ENCODE measurements around the gene TOMM20. TPM values are rescaled to one million over a fixed set of nuclear protein-coding genes. Genes with fewer than 3 reads are reported as not detected.
"Not testable (repeated sequence)": the region's sequence is repeated elsewhere in the genome, so short reads cannot be mapped to it uniquely, and the experiment has no call there.

Gene TOMM20
- total RNA-seq, 1 experiment from 2014 or later: 101 TPM

DNA sequence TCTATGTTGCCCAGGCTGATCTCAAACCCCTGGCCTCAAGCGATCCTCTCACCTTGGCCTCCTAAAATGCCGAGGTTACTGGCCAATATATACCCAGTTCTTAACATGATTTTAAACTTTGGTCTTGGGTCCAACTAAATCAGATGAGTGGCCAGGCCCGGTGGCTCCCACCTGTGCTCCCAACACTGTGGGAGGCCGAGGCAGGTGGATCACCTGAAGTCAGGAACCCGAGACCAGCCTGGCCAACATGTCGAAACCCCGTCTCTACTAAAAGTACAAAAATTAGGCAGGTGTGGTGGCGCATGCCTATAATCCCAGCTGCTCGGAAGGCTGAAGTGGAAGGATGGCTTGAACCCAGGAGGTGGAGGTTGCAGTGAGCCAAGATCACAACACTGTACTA is 29.6 kb downstream of the TOMM20 start:
- in situ Hi-C loops (cut with HindIII; ENCODE audit: low pct_unique_long_range_greater_than_20kb, low sequenced_read_pairs): no loop called here
- POLR2A ChIA-PET: no interaction called here
- H3K27me3 ChIP-seq (ENCODE audit: control insufficient read depth, insufficient read depth, low read length): no peaks in the 10 kb centered on the region

DNA sequence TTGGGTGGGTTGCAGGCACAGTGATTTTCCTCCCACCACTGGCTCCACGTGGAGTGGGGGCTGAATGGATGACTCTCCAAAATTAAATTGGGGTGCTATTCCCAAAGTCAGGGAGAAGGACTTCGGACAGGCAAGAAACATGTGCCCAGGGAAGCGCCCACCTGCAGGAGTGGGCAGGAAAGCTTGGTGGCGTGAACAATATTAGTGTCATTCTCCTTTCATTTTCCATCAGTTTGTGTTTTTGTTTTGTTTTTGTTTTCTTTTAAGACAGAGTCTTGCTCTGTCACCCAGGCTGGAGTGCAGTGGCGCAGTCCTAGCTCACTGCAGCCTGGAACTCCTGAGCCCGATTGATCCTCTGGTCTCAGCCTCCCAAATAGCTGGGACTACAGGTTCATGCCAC is 30.1 kb downstream of the TOMM20 start:
- in situ Hi-C loops (cut with HindIII; ENCODE audit: low pct_unique_long_range_greater_than_20kb, low sequenced_read_pairs): no loop called here
- ChIA-PET POLR2A (no interaction called here), CTCF (no interaction called here)
- no peak overlapping the region for H3K27ac ChIP-seq (ENCODE audit: low read length)
- H3K36me3 ChIP-seq (ENCODE audit: control insufficient read depth, insufficient read depth, low read length): no peaks in the 10 kb centered on the region
- no peak overlapping the region for H3K4me3 ChIP-seq (ENCODE audit: low read depth in 2 of 2, low read length in 2 of 2)
- TF ChIP-seq TCF7L2 (IDR thresholded peaks at IDR 0.05; ENCODE audit: low read depth, low read length): no peak
- ATAC-seq (no peak), DNase-seq (ENCODE audit: low read depth, low spot score) (no peak)
- H3K27me3 ChIP-seq (ENCODE audit: control insufficient read depth, insufficient read depth, low read length): no peaks in the 10 kb centered on the region
- BruUV-seq (replicated peaks): no TSS peak
- H3K9me3 ChIP-seq (ENCODE audit: control insufficient read depth, insufficient read depth, low read depth, low read length): no peaks in the 10 kb centered on the region
- intact Hi-C loops (cut with micrococcal nuclease; ENCODE audit: unreplicated experiment): no loop called here
- peaks cover 10% of the 10 kb centered on the region for H3K4me1 ChIP-seq (ENCODE audit: control insufficient read depth, insufficient read depth, low read length)

More for the DNA sequence above, 29.6 kb downstream of the TOMM20 start:
- CTCF ChIA-PET: no interaction called here
- no peaks in the 10 kb centered on the region for H3K36me3 ChIP-seq (ENCODE audit: control insufficient read depth, insufficient read depth, low read length)
- intact Hi-C loops (cut with micrococcal nuclease; ENCODE audit: unreplicated experiment): no loop called here
- H3K4me3 ChIP-seq (ENCODE audit: low read depth in 2 of 2, low read length in 2 of 2): no peak overlapping the region
- H3K4me1 ChIP-seq (ENCODE audit: control insufficient read depth, insufficient read depth, low read length): peaks cover 12% of the 10 kb centered on the region
- no peaks in the 10 kb centered on the region for H3K9me3 ChIP-seq (ENCODE audit: control insufficient read depth, insufficient read depth, low read depth, low read length)
- BruUV-seq (replicated peaks): no TSS peak
- H3K27ac ChIP-seq (ENCODE audit: low read length): no peak overlapping the region
- no peak for TF ChIP-seq SIN3A (IDR thresholded peaks at IDR 0.05; ENCODE audit: borderline replicate concordance, insufficient read depth, low read depth, low read length)
- DNase-seq (ENCODE audit: low read depth, low spot score) (no peak), ATAC-seq (no peak)

- BruUV-seq (replicated peaks); intact Hi-C loops (cut with micrococcal nuclease; ENCODE audit: unreplicated experiment); POLR2A ChIA-PET; H3K27me3 ChIP-seq (ENCODE audit: control insufficient read depth, insufficient read depth, low read length); DNase-seq (ENCODE audit: low read depth, low spot score); H3K9me3 ChIP-seq (ENCODE audit: control insufficient read depth, insufficient read depth, low read depth, low read length); H3K4me3 ChIP-seq (ENCODE audit: low read depth in 2 of 2, low read length in 2 of 2); ATAC-seq; H3K36me3 ChIP-seq (ENCODE audit: control insufficient read depth, insufficient read depth, low read length); in situ Hi-C loops (cut with HindIII; ENCODE audit: low pct_unique_long_range_greater_than_20kb, low sequenced_read_pairs); H3K27ac ChIP-seq (ENCODE audit: low read length): not testable (repeated sequence)
- H3K4me1 ChIP-seq (ENCODE audit: control insufficient read depth, insufficient read depth, low read length): peaks cover 18% of the 10 kb centered on the region
- CTCF ChIA-PET: interaction anchor here (0.7 kb wide), 1 partner anchor 620 kb away, joined by 3 read pairs; no protein-coding TSS in a partner anchor
Observed at GRCh38 chr1:235097501-235097900, 31.1 kb downstream of the TOMM20 start.

DNA sequence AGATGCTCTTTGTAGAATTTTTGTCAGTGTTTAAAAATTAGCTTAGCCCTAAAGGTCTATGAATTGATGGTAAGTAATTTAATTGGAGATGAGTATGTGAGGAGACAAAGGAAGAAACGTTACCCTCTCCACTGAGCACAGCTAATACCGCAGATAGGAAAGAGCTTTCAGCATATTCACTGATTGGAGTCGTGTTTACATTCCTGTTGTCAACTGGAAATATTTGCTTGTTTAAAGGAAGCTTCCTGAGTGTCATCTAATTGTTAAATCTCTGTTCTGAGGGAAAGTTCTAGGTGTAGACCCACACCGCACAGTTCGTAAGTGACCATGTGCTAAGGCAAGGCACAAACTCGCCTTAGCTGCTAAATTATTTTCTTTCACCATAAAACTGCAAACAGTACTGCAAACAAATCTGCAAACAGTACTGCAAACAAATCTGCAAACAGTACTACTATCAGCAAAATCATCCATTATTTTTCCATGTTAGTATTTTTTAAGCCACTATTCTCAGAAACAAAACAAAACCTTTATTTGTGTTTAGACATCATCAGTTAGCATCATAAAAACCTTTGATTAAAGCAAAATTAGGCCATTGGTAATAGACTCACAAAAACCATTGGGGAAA is 32.6 kb downstream of the TOMM20 start:
- POLR2A ChIA-PET: no interaction called here
- Histone ChIP-seq H3K4me3 (ENCODE audit: low read depth in 2 of 2, low read length in 2 of 2) (no peak overlapping the region), H3K9me3 (ENCODE audit: control insufficient read depth, insufficient read depth, low read depth, low read length) (no peaks in the 10 kb centered on the region), H3K27me3 (ENCODE audit: control insufficient read depth, insufficient read depth, low read length) (no peaks in the 10 kb centered on the region), H3K36me3 (ENCODE audit: control insufficient read depth, insufficient read depth, low read length) (no peaks in the 10 kb centered on the region), H3K27ac (ENCODE audit: low read length) (peak overlapping the region; percentile 55), H3K4me1 (ENCODE audit: control insufficient read depth, insufficient read depth, low read length) (peaks cover 19% of the 10 kb centered on the region)
- intact Hi-C loops (cut with micrococcal nuclease; ENCODE audit: unreplicated experiment): no loop called here
- ATAC-seq (no peak), DNase-seq (ENCODE audit: low read depth, low spot score) (no peak)
- in situ Hi-C loops (cut with HindIII; ENCODE audit: low pct_unique_long_range_greater_than_20kb, low sequenced_read_pairs): no loop called here
- TF ChIP-seq REST (IDR thresholded peaks at IDR 0.05; ENCODE audit: insufficient read depth in 1 of 2, low read depth in 2 of 2, low read length in 1 of 2) (no peak), TCF7L2 (IDR thresholded peaks at IDR 0.05; ENCODE audit: low read depth, low read length) (no peak), SIN3A (IDR thresholded peaks at IDR 0.05; ENCODE audit: borderline replicate concordance, insufficient read depth, low read depth, low read length) (no peak), POLR2AphosphoS5 (IDR thresholded peaks at IDR 0.05; ENCODE audit: low read depth, low read length) (no peak), CTCF (IDR thresholded peaks at IDR 0.05) (no peak)
- CTCF ChIA-PET: no interaction called here
- no TSS peak for BruUV-seq (replicated peaks)
